Omental fat pad (tissue), 4 donors: ENCODE measurements around the gene NUCB1. TPM values are rescaled to one million over a fixed set of nuclear protein-coding genes. Genes with fewer than 3 reads are reported as not detected.
"Not testable (repeated sequence)": the region's sequence is repeated elsewhere in the genome, so short reads cannot be mapped to it uniquely, and the experiment has no call there.

Experiments used
- ATAC-seq: fragments of 150-250 bp; one replicate; pipeline ENCODE4 v1.9.1; 2016; ENCODE audit warnings: mild to moderate bottlenecking, moderate library complexity; ENCODE audit not compliant: low FRiP score
- DNase-seq: peaks from one replicate; pipeline ENCODE4 v3.0.0-alpha.2; 2019; ENCODE audit warnings: low spot score
- CTCF ChIP-seq, 3 donors: fragments of 450-650 bp; IDR thresholded peaks; one replicate each; pipeline ENCODE4 v1.5.1; 2016 to 2017; ENCODE audit warnings: antibody characterized with exemption in 3 of 3, mild to moderate bottlenecking in 3 of 3, moderate library complexity in 2 of 3
- total RNA-seq, 4 donors: library from RNA; depleted of rRNA; stranded (reverse); fragments of >200 nt; gene quantifications; one replicate each; pipeline ENCODE4 v1.1.0, GENCODE V29; 2016

NUCB1 gene
- total RNA-seq, 4 donors from 2014 or later: 197 to 280 (median 253) TPM

- ATAC-seq (no peak), DNase-seq (no peak)
- no peak for TF ChIP-seq CTCF (IDR thresholded peaks at IDR 0.05)
Observed at GRCh38 chr19:48913114-48913889, 13.2 kb downstream of the NUCB1 start.

- no peak for DNase-seq
- no peak for ATAC-seq
- no peak for TF ChIP-seq CTCF (IDR thresholded peaks at IDR 0.05)
Observed at GRCh38 chr19:48914181-48914580, 14.1 kb downstream of the NUCB1 start.

- DNase-seq (no peak), ATAC-seq (no peak)
- TF ChIP-seq CTCF (IDR thresholded peaks at IDR 0.05): no peak
Observed at GRCh38 chr19:48915757-48916156, 15.6 kb downstream of the NUCB1 start.

GRCh38 chr19:48918071-48918470 is 18.0 kb downstream of the NUCB1 start:
- no peak for TF ChIP-seq CTCF (IDR thresholded peaks at IDR 0.05)
- DNase-seq: no peak
- no peak for ATAC-seq

- ATAC-seq (no peak), DNase-seq (no peak)
- TF ChIP-seq CTCF (IDR thresholded peaks at IDR 0.05): no peak
Observed at GRCh38 chr19:48918801-48919247, 18.7 kb downstream of the NUCB1 start.

GRCh38 chr19:48919271-48919670 is 19.2 kb downstream of the NUCB1 start:
- not testable (repeated sequence) for ATAC-seq, DNase-seq

- DNase-seq (no peak), ATAC-seq (no peak)
- TF ChIP-seq CTCF (IDR thresholded peaks at IDR 0.05): no peak
Observed at GRCh38 chr19:48920949-48921348, 20.8 kb downstream of the NUCB1 start.
